ENCODE measurements around the gene COG6. TPM values are rescaled to one million over a fixed set of nuclear protein-coding genes. Genes with fewer than 3 reads are reported as not detected.

The COG6 gene
- total RNA-seq, 1 experiment from 2014 or later: 23.7 TPM

- H3F3A ChIP-seq (ENCODE audit: insufficient read depth, low read depth): no peaks in the 10 kb centered on the region
- H3K9me2 ChIP-seq (ENCODE audit: insufficient read depth): no peaks in the 10 kb centered on the region
- H4K20me1 ChIP-seq (ENCODE audit: insufficient read depth): no peaks in the 10 kb centered on the region
- 0 out of 2 replicates have a peak, but pooled peaks cover 5% of the 10 kb centered on the region for H3K79me2 ChIP-seq (ENCODE audit: low read depth)
- H3K27ac ChIP-seq: no peak overlapping the region
- CTCF ChIA-PET: interaction anchor here (0.6 kb wide), 1 partner anchor 1044 kb away, joined by 5 read pairs; no protein-coding TSS in a partner anchor
- POLR2A ChIA-PET (ENCODE audit: unreplicated experiment): no interaction called here
- BruUV-seq (replicated peaks): no TSS peak
- no peak overlapping the region for H2AFZ ChIP-seq
- no peak overlapping the region for H3K4me3 ChIP-seq
- no peak overlapping the region for H3K4me2 ChIP-seq
- DNase-seq: no peak
- H3K4me1 ChIP-seq (replicated peaks; ENCODE audit: insufficient read depth): no peaks in the 10 kb centered on the region
- H3K27me3 ChIP-seq (ENCODE audit: insufficient read depth, low read depth): no peaks in the 10 kb centered on the region
- no peaks in the 10 kb centered on the region for H3K9me3 ChIP-seq (ENCODE audit: insufficient read depth, low read depth)
- H3K36me3 ChIP-seq (ENCODE audit: low read depth): 0 out of 2 replicates have a peak, but pooled peaks cover 3% of the 10 kb centered on the region
- intact Hi-C loops (cut with micrococcal nuclease; ENCODE audit: unreplicated experiment): no loop called here
- TF ChIP-seq EZH2 (IDR thresholded peaks at IDR 0.05; ENCODE audit: low read depth) (no peak), CTCF (conservative IDR thresholded peaks at IDR 0.05) (no peak)
Measured at GRCh38 chr13:39663508-39663907, 8.0 kb downstream of the COG6 start.

DNA sequence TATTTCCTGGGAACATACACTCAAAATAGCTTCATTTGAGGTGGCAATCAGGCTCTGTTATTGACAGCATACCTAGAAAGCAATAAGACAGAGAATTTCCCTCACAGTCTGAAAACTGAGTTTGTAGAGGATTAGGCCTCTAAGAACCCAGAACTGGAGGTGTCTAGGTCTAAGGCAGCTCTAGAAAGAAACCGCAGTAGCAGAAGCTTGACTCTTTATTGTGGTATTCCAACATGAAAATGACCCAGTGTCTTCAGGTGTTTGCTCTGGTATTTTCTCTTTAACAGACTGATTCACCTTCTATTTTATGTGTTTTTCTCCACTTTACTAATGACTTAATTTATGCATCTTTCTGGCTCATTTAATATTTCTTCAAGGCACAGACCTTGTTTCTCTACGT lies 8.5 kb downstream of the COG6 start:
- BruUV-seq (replicated peaks): no TSS peak
- Histone ChIP-seq H3K79me2 (ENCODE audit: low read depth) (0 out of 2 replicates have a peak, but pooled peaks cover 5% of the 10 kb centered on the region), H3K9me2 (ENCODE audit: insufficient read depth) (no peaks in the 10 kb centered on the region), H3K4me3 (no peak overlapping the region), H4K20me1 (ENCODE audit: insufficient read depth) (no peaks in the 10 kb centered on the region), H2AFZ (no peak overlapping the region), H3K4me1 (replicated peaks; ENCODE audit: insufficient read depth) (no peaks in the 10 kb centered on the region), H3F3A (ENCODE audit: insufficient read depth, low read depth) (no peaks in the 10 kb centered on the region), H3K27ac (no peak overlapping the region), H3K4me2 (no peak overlapping the region), H3K9me3 (ENCODE audit: insufficient read depth, low read depth) (no peaks in the 10 kb centered on the region), H3K27me3 (ENCODE audit: insufficient read depth, low read depth) (no peaks in the 10 kb centered on the region), H3K36me3 (ENCODE audit: low read depth) (0 out of 2 replicates have a peak, but pooled peaks cover 3% of the 10 kb centered on the region)
- ChIA-PET CTCF (interaction anchor here (0.6 kb wide), 1 partner anchor 1044 kb away, joined by 5 read pairs; no protein-coding TSS in a partner anchor), POLR2A (ENCODE audit: unreplicated experiment) (interaction anchor here (0.7 kb wide), 1 partner anchor 1088 kb away, joined by 3 read pairs; no protein-coding TSS in a partner anchor)
- intact Hi-C loops (cut with micrococcal nuclease; ENCODE audit: unreplicated experiment): no loop called here
- no peak for DNase-seq
- TF ChIP-seq CTCF (conservative IDR thresholded peaks at IDR 0.05) (no peak), EZH2 (IDR thresholded peaks at IDR 0.05; ENCODE audit: low read depth) (no peak)

DNA sequence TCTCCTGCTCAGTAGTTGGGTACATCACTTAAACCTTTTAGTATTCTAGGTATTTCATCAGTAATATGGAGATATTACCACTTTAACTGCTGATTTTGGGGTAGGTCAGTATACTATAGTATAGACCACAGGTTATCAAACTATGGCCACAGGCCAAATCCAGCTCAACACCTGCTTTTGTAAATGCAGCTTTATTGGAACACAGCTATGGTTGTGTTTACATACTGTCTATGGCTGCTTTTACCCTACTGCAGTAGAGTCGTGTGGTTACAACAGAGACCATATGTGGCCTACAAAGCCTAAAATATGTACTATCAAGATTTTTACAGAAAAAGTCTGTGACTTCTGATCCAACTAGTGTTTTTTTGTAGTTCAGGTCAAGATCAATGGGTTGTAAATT lies 10.3 kb downstream of the COG6 start:
- Histone ChIP-seq H3K79me2 (ENCODE audit: low read depth) (no peaks in the 10 kb centered on the region), H3F3A (ENCODE audit: insufficient read depth, low read depth) (no peaks in the 10 kb centered on the region), H3K4me1 (replicated peaks; ENCODE audit: insufficient read depth) (no peaks in the 10 kb centered on the region), H4K20me1 (ENCODE audit: insufficient read depth) (no peaks in the 10 kb centered on the region), H3K4me2 (no peak overlapping the region), H3K9me2 (ENCODE audit: insufficient read depth) (no peaks in the 10 kb centered on the region), H3K4me3 (no peak overlapping the region), H3K27me3 (ENCODE audit: insufficient read depth, low read depth) (no peaks in the 10 kb centered on the region), H3K36me3 (ENCODE audit: low read depth) (no peaks in the 10 kb centered on the region), H3K27ac (no peak overlapping the region), H2AFZ (no peak overlapping the region), H3K9me3 (ENCODE audit: insufficient read depth, low read depth) (no peaks in the 10 kb centered on the region)
- ChIA-PET CTCF (no interaction called here), POLR2A (ENCODE audit: unreplicated experiment) (no interaction called here)
- TF ChIP-seq CTCF (conservative IDR thresholded peaks at IDR 0.05): no peak
- TF ChIP-seq EZH2 (IDR thresholded peaks at IDR 0.05; ENCODE audit: low read depth): no peak
- DNase-seq: no peak
- intact Hi-C loops (cut with micrococcal nuclease; ENCODE audit: unreplicated experiment): no loop called here
- no TSS peak for BruUV-seq (replicated peaks)

Measured in PC-9 (cell line).